Endodermal cell (in vitro differentiated cells): ENCODE results near the gene TNFRSF8. TPM values are rescaled to one million over a fixed set of nuclear protein-coding genes. Genes with fewer than 3 reads are reported as not detected.

Source experiments
- DNase-seq: peaks from one replicate; pipeline ENCODE4 v3.0.0-alpha.2; 2017
- H3K27ac ChIP-seq: 2 replicates; pipeline ENCODE4 v1.5.1; 2013; ENCODE audit warnings: mild to moderate bottlenecking, low read depth, low read length, moderate library complexity
- H3K27me3 ChIP-seq: 2 replicates; pipeline ENCODE4 v1.6.1; 2013; ENCODE audit warnings: mild to moderate bottlenecking, low read length, moderate library complexity; ENCODE audit not compliant: insufficient read depth, control insufficient read depth, poor library complexity, severe bottlenecking
- H3K36me3 ChIP-seq: 2 replicates; pipeline ENCODE4 v1.7.0; 2013; ENCODE audit warnings: mild to moderate bottlenecking, low read length, moderate library complexity; ENCODE audit not compliant: control insufficient read depth, insufficient read depth
- H3K4me1 ChIP-seq: one replicate; pipeline ENCODE4 v1.7.0; 2013; ENCODE audit warnings: low read length; ENCODE audit not compliant: control insufficient read depth, insufficient read depth
- H3K4me3 ChIP-seq: 2 replicates; pipeline ENCODE4 v1.5.1; 2013; ENCODE audit warnings: mild to moderate bottlenecking, low read length, moderate library complexity
- H3K9ac ChIP-seq: 2 replicates; pipeline ENCODE4 v1.6.1; 2013; ENCODE audit warnings: mild to moderate bottlenecking, low read length, moderate library complexity; ENCODE audit not compliant: poor library complexity, severe bottlenecking; ENCODE audit errors: extremely low read depth
- H3K9me3 ChIP-seq: 2 replicates; pipeline ENCODE4 v1.6.1; 2013; ENCODE audit warnings: mild to moderate bottlenecking, low read length, moderate library complexity; ENCODE audit not compliant: control insufficient read depth
- H3K27ac Mint-ChIP-seq: 2 replicates; pipeline ENCODE4 v1.8.0; 2020; ENCODE audit warnings: mixed read lengths
- H3K27me3 Mint-ChIP-seq: 2 replicates; pipeline ENCODE4 v1.8.0; 2021; ENCODE audit warnings: mild to moderate bottlenecking, mixed read lengths; ENCODE audit not compliant: insufficient read depth
- H3K36me3 Mint-ChIP-seq: 2 replicates; pipeline ENCODE4 v1.8.0; 2020; ENCODE audit warnings: low read depth, mixed read lengths
- H3K4me1 Mint-ChIP-seq: 2 replicates; pipeline ENCODE4 v1.8.0; 2020; ENCODE audit warnings: mixed read lengths
- H3K4me3 Mint-ChIP-seq: 2 replicates; pipeline ENCODE4 v1.8.0; 2020; ENCODE audit warnings: mild to moderate bottlenecking, moderate library complexity, mixed read lengths
- H3K9me3 Mint-ChIP-seq: 2 replicates; pipeline ENCODE4 v1.8.0; 2020; ENCODE audit warnings: mild to moderate bottlenecking, mixed read lengths
- WGBS, 2 experiments: methylation state at CpG; one replicate each; pipeline versions ENCODE4 v1.1.5 to v1.1.7; 2013; ENCODE audit warnings: missing lambda C conversion rate in 2 of 2, mixed read lengths in 1 of 2; ENCODE audit not compliant: insufficient coverage in 1 of 2, insufficient read length in 1 of 2; 5-methylcytosine and 5-hydroxymethylcytosine counted together
- total RNA-seq, 2 donors: library from RNA; stranded (reverse); fragmentation: NEBNext Ultra II Directional in 1 of 2; extraction: Animal tissue kit (Norgen Biotek cat#: 25700) in 1 of 2; gene quantifications; 2 replicates in 1 of 2; 3 replicates in 1 of 2; pipeline ENCODE4 v1.2.1, GENCODE V29; 2021
- TF ChIP-seq, protein P1 (sequence below): fragments of 200-600 bp; sonication (generic); conservative IDR thresholded peaks from 2 replicates; pipeline ENCODE4 v1.5.0; 2021; ENCODE audit warnings: antibody characterized with exemption, mild to moderate bottlenecking

The TNFRSF8 gene
- total RNA-seq, 2 donors from 2014 or later: 0.69 to 2.3 TPM

DNA sequence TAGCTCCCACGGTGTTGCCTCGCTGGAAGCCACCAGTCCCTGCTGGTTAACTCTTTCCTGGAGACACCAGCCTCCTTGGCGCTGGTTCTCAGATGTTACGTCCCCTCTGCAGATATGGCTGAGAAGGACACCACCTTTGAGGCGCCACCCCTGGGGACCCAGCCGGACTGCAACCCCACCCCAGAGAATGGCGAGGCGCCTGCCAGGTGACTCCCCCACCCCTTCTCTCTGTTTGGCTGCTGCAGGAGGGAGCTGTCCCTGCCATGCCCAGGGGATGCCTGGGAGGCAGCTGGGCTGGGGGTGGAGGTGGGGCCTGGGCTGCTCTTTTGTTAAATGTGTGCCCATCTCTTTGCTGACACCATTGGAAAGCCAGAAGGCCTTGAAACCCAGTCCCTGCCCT is 60.1 kb downstream of the TNFRSF8 start:
- TF ChIP-seq, protein P1, sequence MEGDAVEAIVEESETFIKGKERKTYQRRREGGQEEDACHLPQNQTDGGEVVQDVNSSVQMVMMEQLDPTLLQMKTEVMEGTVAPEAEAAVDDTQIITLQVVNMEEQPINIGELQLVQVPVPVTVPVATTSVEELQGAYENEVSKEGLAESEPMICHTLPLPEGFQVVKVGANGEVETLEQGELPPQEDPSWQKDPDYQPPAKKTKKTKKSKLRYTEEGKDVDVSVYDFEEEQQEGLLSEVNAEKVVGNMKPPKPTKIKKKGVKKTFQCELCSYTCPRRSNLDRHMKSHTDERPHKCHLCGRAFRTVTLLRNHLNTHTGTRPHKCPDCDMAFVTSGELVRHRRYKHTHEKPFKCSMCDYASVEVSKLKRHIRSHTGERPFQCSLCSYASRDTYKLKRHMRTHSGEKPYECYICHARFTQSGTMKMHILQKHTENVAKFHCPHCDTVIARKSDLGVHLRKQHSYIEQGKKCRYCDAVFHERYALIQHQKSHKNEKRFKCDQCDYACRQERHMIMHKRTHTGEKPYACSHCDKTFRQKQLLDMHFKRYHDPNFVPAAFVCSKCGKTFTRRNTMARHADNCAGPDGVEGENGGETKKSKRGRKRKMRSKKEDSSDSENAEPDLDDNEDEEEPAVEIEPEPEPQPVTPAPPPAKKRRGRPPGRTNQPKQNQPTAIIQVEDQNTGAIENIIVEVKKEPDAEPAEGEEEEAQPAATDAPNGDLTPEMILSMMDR: no peak
- Histone ChIP-seq H3K27ac (no peak overlapping the region), H3K9ac (no peak overlapping the region), H3K36me3 (no peaks in the 10 kb centered on the region), H3K27me3 (no peaks in the 10 kb centered on the region), H3K4me3 (no peak overlapping the region), H3K9me3 (no peaks in the 10 kb centered on the region), H3K4me1 (peaks cover 4% of the 10 kb centered on the region)
- H3K4me1 Mint-ChIP-seq: peaks cover 7% of the 10 kb centered on the region
- no peak overlapping the region for H3K27ac Mint-ChIP-seq
- H3K27me3 Mint-ChIP-seq: no peaks in the 10 kb centered on the region
- H3K36me3 Mint-ChIP-seq: no peaks in the 10 kb centered on the region
- H3K9me3 Mint-ChIP-seq: peaks cover 2% of the 10 kb centered on the region
- 73 to 83% methylated on average over 6 to 8 of the region's 8 CpGs for WGBS, 2 experiments
- H3K4me3 Mint-ChIP-seq: no peak overlapping the region
- no peak for DNase-seq

DNA sequence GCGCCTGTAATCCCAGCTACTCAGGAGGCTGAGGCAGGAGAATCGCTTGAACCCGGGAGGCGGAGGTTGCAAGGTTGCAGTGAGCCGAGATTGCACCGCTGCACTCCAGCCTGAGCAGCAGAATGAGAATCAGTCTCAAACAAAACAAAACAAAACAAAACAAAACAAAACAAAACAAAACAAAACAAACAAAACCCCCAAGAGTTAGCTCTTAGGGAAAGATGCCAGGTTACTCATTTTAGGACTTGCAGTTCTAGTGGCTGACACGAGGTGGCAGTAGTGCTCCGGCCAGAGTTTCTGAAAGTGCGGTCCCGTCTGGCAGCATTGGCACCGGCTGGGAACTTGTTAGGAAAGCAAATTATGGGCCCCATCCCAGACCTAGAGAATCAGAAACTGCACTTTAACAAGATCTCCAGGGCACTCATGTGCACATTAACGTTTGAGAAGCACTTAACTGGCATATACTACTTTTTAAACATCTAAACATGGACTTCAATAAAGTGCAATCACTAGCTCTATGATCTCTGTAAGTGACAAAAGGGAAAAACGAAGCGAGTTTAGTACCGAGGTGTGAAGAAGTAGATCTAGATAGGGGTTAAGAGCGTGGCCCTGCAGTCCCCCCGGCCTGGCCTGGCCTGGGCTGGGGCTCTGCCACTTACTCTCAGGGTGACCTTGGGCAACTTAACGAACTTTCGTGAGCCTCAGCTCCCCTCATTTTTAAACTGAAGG is 61.8 kb downstream of the TNFRSF8 start:
- TF ChIP-seq, protein P1: peak; percentile 97
- peak; percentile 92 for DNase-seq
- no peaks in the 10 kb centered on the region for H3K27me3 ChIP-seq
- Mint-ChIP-seq H3K36me3 (no peaks in the 10 kb centered on the region), H3K4me3 (no peak overlapping the region), H3K4me1 (peaks cover 10% of the 10 kb centered on the region), H3K9me3 (no peaks in the 10 kb centered on the region), H3K27me3 (no peaks in the 10 kb centered on the region), H3K27ac (no peak overlapping the region)
- no peaks in the 10 kb centered on the region for H3K36me3 ChIP-seq
- no peak overlapping the region for H3K9ac ChIP-seq
- WGBS, 2 experiments: 61 to 65% methylated on average over 16 to 19 of the region's 19 CpGs
- peaks cover 4% of the 10 kb centered on the region for H3K4me1 ChIP-seq
- no peak overlapping the region for H3K27ac ChIP-seq
- H3K9me3 ChIP-seq: no peaks in the 10 kb centered on the region
- H3K4me3 ChIP-seq: no peak overlapping the region

- Mint-ChIP-seq H3K4me3 (no peak overlapping the region), H3K4me1 (peaks cover 10% of the 10 kb centered on the region), H3K27ac (no peak overlapping the region), H3K27me3 (no peaks in the 10 kb centered on the region), H3K36me3 (no peaks in the 10 kb centered on the region), H3K9me3 (no peaks in the 10 kb centered on the region)
- no peaks in the 10 kb centered on the region for H3K27me3 ChIP-seq
- no peaks in the 10 kb centered on the region for H3K9me3 ChIP-seq
- TF ChIP-seq, protein P1: no peak
- DNase-seq: peak; percentile 49
- H3K36me3 ChIP-seq: no peaks in the 10 kb centered on the region
- peaks cover 4% of the 10 kb centered on the region for H3K4me1 ChIP-seq
- no peak overlapping the region for H3K27ac ChIP-seq
- WGBS, 2 experiments: 92 to 95% methylated on average over 14 to 24 of the region's 24 CpGs
- no peak overlapping the region for H3K4me3 ChIP-seq
- no peak overlapping the region for H3K9ac ChIP-seq
Measured at GRCh38 chr1:12125422-12126355, 62.6 kb downstream of the TNFRSF8 start.
